Measurements from ENCODE around the gene CHRDL2.

- no peak for TF ChIP-seq FOXK2 (IDR thresholded peaks at IDR 0.05)
- TF ChIP-seq SUZ12 (IDR thresholded peaks at IDR 0.05): no peak
- TF ChIP-seq NFRKB (IDR thresholded peaks at IDR 0.05): no peak
- TF ChIP-seq ELF4 (IDR thresholded peaks at IDR 0.05): no peak
- TF ChIP-seq SP1 (IDR thresholded peaks at IDR 0.05): no peak
Measured at GRCh38 chr11:74713686-74714085, 17.5 kb downstream of the CHRDL2 start.
